CD4-positive, alpha-beta T cell treated with Interleukin-17A for 4 hours (primary cell): Measurements from ENCODE around the gene ARPIN.
A peak's percentile ranks its signal among the peaks of the same experiment; 100 is the strongest.
"Not testable (repeated sequence)": the region's sequence is repeated elsewhere in the genome, so short reads cannot be mapped to it uniquely, and the experiment has no call there.

Experiments used
- DNase-seq: peaks from one replicate; pipeline ENCODE4 v3.0.0-alpha.2; 2020; ENCODE audit warnings: mixed read lengths

Gene ARPIN

GRCh38 chr15:89875741-89876140 lies 37.0 kb downstream of the ARPIN start:
- no peak for DNase-seq

- DNase-seq = peak; percentile 88
These were observed 37.7 kb downstream of the ARPIN start for GRCh38 chr15:89874926-89875564.

DNA sequence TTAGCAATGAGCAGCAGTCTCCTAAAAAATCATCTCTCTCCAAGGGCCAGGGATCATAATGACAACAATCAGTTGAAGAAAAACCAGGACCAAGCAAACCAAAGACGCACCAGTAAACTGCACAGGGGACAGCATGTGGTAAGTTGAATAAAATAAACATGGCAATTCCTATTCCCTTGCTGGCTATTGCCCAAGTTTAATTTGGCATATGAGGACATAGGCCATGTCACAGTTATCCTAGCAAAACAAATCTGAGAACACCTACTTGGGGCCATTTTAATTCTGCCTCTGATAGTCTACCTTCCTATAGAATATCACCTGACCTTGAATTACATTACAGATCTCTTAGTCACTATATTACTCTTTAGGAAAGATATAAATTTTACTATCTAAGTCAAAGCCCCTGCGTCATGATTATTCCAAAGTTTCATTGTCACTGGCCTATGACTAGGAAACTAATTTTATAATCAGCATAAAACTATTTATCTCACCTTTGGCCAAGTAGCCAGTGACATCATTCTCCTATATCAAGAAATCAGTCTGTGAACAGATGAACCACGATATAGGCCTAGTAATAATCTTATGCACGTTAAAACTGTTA lies 42.0 kb downstream of the ARPIN start:
- no peak for DNase-seq

- no peak for DNase-seq
These were observed 42.7 kb downstream of the ARPIN start for GRCh38 chr15:89870006-89870405.

DNA sequence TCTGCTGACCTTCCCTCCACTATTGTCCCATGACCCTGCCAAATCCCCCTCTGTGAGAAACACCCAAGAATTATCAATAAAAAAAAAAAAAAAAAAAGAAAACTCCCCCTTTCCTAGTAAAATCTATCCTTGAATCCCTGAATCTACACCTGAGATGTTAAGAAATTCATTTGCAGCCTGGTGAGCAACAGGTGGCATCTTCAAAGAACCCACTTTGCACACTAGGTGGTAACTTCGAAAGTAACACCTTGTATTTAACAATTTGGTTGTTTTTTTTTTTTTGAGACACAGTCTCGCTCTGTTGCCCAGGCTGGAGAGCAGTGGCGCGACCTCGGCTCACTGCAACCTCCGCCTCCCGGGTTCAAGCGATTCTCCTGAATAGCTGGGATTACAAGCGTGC lies 43.3 kb downstream of the ARPIN start:
- not testable (repeated sequence) for DNase-seq

DNA sequence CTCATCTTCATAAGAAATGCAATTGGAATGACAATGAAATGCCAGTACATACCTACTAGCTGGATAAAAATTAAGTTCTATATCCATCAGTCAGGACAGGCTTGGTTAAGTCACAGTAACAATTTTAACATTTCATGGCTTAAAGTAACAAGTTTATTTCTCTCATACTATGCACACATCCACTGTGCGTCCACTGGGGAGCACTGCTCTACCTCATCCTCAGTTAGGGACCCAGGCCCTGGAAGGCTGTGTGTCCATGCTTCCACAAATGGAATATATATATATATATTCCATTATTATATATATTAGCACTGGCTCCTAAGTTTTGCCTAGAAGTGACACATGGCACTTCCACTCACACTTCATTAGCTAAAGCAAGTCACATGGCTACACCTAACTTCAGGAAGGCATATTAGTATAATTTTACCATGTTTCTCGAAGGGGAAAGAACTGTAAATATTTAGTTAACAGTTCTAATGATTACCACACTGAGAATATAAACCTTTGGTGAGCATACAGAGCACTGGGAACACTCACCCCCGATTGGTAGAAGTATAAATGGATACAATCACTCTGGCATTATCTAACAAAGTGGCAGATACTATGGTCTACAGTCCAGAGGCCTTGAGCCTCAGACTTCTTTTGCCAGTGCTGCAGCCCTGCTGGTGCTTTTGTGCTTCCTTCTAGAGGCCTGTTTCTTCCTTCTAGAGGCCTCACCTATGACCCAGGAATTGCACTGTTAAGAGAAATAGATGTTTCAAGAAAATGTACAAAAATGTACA lies 47.6 kb downstream of the ARPIN start:
- no peak for DNase-seq

- DNase-seq = no peak
These were observed 48.8 kb downstream of the ARPIN start for GRCh38 chr15:89863918-89864317.

DNA sequence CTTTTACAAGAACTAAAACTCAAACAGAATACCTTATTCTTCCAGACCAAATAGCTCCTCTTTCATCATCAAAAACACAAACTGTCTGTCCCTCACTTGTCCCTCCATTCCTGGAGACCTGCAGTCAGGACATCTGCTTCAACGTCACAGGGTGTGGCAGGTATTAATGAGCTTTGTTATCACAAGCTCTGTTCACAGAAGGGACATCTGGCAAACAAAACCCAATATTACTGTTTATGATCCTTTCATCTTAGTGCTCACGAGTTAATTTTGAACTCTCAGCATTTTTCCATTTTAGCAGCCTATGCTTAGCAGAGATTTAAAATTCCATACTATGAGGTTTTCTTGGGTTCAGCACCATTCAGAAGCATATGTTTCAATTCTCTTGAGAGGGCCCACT lies 51.9 kb downstream of the ARPIN start:
- DNase-seq = no peak

DNA sequence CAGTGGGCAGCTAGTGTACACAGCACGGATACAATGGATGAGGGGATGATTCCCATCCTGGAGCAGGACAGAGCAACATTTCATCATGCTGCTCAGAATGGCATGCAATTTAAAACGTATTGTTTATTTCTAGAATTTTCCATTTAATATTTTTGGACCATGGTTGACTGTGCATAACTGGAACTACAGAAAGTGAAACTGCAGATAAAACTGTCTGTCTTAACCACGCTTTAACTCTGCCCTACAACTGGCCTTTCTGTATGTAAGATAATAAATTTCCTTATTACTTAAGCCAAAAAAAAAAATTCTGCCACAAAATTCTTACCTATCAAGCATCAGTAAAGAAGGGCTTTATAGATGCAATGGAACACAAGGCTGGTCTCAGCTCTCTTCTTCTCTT lies 52.3 kb downstream of the ARPIN start:
- DNase-seq = no peak

DNA sequence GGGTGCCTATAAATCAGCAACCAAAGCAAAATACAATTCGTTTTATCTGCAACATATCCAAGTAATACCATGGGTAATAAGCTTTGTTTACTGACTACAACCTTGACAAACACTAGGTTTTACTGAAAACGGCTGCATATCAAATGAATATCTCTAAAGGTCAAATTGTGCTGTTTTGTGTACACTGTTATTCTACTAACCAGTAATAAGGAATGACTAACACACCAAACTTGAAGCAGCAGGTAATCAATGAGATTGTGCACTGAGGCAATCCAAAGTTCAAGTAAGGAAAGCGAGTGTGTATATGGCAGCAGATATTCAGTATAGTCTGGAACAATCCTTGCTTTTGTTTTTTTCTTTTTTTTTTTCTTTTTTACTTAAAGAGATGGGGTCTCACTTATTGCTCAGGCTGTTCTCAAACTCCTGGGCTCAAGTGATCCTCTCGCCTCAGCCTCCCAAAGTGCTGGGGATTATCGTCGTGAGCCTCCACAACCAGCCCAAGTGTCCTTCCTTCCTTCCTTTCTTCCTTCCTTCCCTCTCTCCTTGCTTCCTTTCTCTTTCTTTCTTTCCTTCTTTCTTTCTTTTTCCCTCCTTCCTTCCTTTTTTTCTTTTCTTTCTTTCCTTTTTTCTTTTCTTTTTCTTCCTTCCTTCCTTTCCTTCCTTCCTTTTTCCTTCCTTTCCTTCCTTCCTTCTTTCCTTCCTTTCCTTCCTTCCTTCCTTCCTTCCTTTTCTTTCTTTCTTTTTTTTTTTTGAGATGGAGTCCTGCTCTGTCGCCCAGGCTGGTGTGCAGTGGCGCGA lies 53.9 kb downstream of the ARPIN start:
- no peak for DNase-seq

DNA sequence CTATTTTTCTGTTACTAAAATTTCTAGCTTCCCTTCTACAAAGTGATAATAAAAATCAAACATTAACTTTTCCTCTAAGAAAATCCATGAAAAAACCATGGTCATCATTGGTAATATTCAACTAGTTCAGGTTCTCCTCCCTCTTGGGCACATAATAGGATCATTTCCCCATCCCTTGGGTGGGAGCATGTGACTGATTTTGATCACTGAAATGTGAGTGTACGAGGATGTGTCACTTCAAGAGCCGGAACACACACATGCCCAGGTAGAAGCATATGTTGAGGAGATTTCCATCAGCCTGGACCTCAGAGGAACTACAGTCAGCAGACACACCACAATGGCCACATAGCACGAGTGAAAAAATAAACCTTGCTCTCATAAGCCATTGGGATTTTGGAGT lies 55.1 kb downstream of the ARPIN start:
- DNase-seq = no peak

DNA sequence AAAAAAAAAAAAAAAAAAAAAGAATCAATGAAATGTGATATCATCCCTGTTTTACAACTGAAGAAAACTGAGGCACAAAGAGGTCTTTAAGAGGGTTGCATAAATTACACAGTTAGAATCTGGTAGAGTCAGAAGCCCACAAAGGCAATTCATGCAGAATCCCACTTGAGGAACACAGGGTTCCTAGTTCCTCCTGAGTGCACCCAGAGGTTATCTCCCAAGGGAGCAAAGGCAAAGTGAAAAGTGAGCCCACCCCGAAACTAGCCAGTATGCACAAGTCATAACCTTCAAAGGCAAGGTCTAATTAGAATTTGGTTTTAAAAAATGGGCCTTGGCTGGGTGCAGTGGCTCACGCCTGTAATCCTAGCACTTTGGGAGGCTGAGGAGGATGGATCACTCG lies 56.8 kb downstream of the ARPIN start:
- no peak for DNase-seq

DNA sequence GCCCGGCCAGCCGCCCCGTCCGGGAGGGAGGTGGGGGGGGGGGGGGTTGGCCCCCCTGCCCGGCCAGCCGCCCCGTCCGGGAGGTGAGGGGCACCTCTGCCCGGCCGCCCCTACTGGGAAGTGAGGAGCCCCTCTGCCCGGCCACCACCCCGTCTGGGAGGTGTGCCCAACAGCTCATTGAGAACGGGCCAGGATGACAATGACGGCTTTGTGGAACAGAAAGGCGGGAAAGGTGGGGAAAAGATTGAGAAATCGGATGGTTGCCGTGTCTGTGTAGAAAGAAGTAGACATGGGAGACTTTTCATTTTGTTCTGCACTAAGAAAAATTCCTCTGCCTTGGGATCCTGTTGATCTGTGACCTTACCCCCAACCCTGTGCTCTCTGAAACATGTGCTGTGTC lies 57.9 kb downstream of the ARPIN start:
- not testable (repeated sequence) for DNase-seq

DNA sequence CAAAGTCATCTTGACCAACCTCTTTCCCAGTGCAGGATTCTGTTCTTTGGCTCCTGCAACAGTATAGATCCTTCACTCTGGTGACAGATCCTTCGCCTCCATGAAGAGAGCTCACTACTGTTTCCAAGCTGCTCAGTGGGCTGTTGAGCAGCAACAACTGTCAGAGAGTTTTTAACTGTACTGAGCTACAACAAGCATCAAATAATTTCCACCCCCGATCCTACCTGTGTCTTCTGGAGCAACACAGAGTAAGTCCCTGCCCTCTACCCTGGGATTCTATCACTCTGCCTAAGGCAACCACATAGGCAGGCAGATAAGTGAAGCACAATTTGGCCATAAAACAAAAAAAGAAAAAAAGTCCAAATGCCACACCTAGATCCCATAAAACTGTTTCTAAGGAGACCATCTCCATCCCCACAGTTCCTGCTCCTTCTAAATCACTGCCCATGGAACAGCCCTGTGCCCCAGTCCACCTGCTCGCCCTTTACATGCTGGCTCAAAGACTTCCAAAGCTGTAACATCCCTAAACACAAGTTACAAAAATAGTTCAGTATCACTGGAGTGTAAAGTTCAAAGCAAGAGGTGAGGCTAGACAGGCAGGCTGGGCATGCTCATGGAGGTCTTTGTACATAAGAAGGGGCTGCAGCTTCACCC lies 60.3 kb downstream of the ARPIN start:
- DNase-seq = no peak

DNA sequence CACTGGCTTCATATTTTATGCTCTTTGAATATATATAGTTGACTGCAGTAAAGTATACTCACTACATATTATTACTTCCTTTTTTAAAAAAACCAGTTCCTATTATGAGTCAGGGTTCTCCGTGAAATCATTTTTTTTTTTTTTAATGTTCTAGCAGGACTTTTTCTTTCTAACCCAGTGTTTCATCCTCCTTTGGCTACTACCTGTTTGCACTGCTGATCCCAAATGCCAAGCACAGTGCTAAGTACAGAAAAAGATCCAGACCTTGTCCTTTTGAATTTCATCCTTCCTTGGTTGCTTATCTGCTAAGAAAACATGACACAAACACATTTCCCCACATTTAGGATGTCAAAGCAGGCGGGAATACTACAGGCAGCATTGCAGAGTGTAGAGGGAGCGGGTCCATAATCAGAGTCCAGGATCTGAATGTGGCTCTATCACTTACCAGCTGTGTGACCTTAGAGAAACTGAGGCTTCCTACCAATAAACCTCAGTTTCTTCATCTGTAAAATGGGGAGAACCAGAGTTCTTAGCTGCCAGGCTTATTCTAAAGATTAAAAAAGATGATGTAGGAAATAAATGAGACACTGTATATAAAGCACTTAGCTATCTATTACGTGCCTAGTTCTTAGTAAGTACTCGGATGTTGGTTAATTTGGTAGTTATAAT lies 60.9 kb downstream of the ARPIN start:
- DNase-seq = no peak

DNA sequence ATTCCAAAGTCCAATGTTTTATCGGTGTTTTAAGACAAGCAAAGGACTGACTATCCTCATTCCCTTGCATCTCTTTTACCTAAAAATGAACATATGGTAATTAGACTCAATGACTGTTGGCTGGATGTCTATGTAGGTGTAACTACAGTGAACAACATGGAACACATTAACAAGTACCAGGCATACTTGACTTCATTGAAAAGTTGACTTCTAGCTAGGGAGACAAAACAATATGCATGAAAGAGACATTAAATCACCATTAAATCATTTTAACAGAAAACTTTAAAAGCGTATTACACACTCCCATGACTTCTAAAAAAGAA lies 63.8 kb downstream of the ARPIN start:
- no peak for DNase-seq

- no peak for DNase-seq
These were observed 65.7 kb downstream of the ARPIN start for GRCh38 chr15:89847101-89847500.

DNA sequence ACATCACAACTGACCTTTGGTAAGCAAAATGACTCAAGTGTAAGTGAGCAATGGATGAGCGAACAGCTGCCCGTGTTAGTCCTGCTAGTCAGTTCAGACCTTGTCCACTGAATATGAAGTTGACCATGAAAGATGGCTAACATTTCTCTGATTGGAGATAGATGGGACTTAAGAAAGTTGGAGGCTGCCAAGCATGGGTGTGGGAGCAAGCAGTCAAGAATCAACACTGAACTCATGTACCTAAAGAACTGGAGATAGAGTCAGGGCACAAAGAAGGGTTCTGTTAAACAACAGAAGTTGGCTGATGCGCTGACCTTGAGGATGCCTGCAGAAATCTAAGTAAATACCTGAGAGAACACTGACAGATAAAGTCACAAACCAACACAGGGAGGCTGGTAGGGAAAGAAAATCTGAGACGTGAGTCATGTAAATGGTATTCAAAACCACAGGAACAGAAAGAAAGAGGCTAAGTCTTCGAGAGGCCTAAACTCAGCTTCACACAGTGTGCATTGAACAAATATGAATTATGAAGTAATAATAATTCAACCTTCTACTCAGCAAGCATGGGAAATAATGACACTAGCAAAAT lies 67.4 kb downstream of the ARPIN start:
- no peak for DNase-seq
